GM10266 (cell line): ENCODE data around the gene ZMIZ1.

Experiments
- DNase-seq: peaks from one replicate; pipeline ENCODE4 v3.0.0; 2012; ENCODE audit errors: extremely low spot score
- TF ChIP-seq, protein P1 (sequence below): IDR thresholded peaks from 2 replicates; pipeline ENCODE4 v1.5.1; 2012; ENCODE audit warnings: mild to moderate bottlenecking, low read depth; ENCODE audit not compliant: control insufficient read depth, insufficient read depth; ENCODE audit errors: missing control alignments

Gene ZMIZ1

GRCh38 chr10:79113827-79114226, 45.1 kb downstream of the ZMIZ1 start:
- TF ChIP-seq, protein P1, sequence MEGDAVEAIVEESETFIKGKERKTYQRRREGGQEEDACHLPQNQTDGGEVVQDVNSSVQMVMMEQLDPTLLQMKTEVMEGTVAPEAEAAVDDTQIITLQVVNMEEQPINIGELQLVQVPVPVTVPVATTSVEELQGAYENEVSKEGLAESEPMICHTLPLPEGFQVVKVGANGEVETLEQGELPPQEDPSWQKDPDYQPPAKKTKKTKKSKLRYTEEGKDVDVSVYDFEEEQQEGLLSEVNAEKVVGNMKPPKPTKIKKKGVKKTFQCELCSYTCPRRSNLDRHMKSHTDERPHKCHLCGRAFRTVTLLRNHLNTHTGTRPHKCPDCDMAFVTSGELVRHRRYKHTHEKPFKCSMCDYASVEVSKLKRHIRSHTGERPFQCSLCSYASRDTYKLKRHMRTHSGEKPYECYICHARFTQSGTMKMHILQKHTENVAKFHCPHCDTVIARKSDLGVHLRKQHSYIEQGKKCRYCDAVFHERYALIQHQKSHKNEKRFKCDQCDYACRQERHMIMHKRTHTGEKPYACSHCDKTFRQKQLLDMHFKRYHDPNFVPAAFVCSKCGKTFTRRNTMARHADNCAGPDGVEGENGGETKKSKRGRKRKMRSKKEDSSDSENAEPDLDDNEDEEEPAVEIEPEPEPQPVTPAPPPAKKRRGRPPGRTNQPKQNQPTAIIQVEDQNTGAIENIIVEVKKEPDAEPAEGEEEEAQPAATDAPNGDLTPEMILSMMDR: no peak
- no peak for DNase-seq

DNA sequence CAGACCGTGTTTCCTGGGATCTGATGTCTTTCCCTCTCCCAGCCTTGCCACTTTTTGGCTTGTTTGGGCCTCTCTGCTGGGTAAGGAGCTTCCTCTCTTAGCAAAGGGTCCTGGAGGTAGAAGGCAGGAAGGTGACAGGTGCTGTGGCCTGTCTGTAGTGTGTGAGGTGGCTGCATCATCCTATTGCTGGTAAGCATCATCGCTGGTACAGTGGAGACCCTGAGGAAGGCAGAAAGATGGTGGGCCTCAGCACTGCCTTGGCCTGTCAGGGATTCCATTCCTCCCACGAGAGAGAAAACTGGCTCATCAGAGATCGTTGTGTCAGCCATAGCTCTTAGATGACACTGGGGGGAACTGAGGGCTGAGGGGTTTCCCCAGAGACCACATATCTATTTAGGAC, 46.5 kb downstream of the ZMIZ1 start:
- DNase-seq: no peak
- TF ChIP-seq, protein P1: no peak

DNA sequence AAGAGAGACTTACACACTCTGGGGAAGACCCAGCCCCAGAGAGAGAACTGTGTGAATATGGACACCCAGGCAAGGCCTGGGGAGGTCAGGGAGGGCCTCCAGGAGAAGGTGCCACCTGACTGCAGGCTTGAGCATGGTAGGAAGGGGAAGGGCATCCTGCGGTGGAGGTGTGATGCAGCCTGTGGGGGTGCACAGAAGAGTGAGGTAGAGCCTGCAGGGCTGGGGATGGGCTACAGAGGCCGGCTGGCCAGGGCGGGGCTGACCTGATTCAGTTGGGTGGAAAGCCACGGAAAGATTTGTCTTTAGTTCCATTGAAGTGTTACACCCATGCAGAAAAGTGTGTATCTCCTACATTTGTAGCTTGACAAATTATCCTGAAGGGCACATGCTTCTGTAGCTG, 47.6 kb downstream of the ZMIZ1 start:
- no peak for DNase-seq
- TF ChIP-seq, protein P1: no peak

DNA sequence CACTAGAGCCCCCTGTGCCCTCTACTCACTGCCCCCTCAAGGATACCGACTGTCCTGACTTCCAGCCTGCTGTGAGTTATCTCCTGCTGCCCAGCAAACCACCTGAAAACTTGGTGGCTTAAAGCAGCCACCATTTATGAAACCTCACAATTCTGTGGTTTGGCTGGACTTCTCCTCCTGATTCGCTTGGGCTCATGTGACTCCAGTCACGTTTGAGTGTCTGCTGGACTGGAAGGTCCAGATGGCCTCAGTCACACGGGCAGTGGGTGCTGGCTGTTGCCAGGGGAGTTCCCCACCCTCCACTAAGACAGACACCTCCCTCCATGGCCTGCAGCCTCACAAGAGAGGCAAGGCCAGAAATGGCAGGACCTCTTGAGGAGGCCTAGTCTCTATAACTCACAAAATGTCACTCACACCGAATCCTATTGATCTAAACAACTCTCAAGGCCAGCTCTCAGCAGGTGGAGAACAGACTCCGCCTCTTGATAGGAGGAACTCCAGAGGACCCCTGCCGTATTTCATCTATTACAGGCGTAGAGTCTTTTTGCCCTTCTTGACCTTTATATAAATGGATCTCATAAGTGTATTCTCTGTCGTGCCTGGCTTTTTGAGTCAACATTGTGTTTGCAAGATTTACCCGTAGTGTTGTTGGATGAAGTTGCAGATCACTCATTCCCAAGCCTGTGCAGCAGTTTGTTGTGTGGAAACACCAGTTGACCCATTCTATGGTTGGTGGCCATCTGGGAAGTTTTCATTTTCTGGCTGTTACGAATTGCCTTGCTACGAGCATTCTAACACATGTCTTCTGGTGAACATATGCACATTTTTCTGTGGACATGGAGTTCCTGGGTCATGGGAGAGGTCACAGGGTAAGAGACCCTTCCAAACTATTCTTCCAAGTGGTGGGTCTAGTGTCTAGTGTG, 48.3 kb downstream of the ZMIZ1 start:
- peak; percentile 67 for DNase-seq
- TF ChIP-seq, protein P1: no peak

GRCh38 chr10:79118286-79119202, 49.8 kb downstream of the ZMIZ1 start:
- no peak for DNase-seq
- TF ChIP-seq, protein P1: no peak

DNA sequence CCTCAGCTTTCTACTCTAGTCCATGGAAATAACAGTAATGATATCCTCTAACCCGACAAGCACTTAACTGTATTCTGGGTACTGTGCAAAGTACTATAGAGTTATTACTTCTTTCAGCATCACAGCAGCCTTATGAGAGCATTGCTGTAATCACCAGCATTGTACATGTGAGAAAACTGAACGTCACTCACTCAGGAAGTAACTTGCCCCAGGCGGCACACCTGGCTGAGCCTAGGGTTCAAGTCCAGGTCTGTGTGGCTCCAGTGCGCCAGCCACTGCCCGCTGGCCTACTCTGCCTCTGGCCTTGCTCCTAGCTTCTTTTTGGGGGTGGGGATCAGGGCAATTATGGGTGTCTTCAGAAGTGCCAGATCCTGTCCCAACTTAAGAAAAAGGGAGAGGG, 50.5 kb downstream of the ZMIZ1 start:
- TF ChIP-seq, protein P1: no peak

More for the DNA sequence above, 50.5 kb downstream of the ZMIZ1 start:
- no peak for DNase-seq
